ENCODE data around the gene CAVIN3.

Gene CAVIN3

DNA sequence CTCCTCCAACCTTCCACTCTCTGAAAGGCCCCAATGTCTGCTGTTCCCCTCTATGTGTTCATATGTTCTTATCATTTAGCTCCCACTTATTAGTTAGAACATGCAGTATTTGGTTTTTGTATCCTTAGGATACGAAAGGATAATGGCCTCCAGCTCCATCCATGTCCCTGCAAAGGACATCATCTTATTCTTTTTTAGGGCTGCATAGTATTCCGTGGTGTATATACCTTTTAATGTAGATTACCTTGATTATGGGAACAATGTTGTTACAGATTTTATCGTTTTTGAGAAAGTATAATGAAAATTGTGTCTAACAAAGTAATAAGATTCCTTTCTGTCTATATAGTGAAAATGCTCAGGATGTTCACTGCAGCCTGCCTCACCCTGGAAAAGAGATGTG, 16.0 kb upstream of the CAVIN3 start:
- TF ChIP-seq, protein P1, sequence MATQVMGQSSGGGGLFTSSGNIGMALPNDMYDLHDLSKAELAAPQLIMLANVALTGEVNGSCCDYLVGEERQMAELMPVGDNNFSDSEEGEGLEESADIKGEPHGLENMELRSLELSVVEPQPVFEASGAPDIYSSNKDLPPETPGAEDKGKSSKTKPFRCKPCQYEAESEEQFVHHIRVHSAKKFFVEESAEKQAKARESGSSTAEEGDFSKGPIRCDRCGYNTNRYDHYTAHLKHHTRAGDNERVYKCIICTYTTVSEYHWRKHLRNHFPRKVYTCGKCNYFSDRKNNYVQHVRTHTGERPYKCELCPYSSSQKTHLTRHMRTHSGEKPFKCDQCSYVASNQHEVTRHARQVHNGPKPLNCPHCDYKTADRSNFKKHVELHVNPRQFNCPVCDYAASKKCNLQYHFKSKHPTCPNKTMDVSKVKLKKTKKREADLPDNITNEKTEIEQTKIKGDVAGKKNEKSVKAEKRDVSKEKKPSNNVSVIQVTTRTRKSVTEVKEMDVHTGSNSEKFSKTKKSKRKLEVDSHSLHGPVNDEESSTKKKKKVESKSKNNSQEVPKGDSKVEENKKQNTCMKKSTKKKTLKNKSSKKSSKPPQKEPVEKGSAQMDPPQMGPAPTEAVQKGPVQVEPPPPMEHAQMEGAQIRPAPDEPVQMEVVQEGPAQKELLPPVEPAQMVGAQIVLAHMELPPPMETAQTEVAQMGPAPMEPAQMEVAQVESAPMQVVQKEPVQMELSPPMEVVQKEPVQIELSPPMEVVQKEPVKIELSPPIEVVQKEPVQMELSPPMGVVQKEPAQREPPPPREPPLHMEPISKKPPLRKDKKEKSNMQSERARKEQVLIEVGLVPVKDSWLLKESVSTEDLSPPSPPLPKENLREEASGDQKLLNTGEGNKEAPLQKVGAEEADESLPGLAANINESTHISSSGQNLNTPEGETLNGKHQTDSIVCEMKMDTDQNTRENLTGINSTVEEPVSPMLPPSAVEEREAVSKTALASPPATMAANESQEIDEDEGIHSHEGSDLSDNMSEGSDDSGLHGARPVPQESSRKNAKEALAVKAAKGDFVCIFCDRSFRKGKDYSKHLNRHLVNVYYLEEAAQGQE (IDR thresholded peaks at IDR 0.05; ENCODE audit: insufficient read depth in 1 of 2, low read depth in 2 of 2, low read length in 2 of 2) = no peak
- TF ChIP-seq POLR2AphosphoS5 (IDR thresholded peaks at IDR 0.05; ENCODE audit: low read depth, low read length) (no peak), SIN3A (IDR thresholded peaks at IDR 0.05; ENCODE audit: borderline replicate concordance, insufficient read depth, low read length) (no peak), FOXP2 (optimal IDR thresholded peaks at IDR 0.05; ENCODE audit: borderline replicate concordance, extremely low read depth, extremely low read length, insufficient read depth) (no peak), TAF1 (IDR thresholded peaks at IDR 0.05; ENCODE audit: borderline replicate concordance, insufficient read depth, low read length) (no peak)

DNA sequence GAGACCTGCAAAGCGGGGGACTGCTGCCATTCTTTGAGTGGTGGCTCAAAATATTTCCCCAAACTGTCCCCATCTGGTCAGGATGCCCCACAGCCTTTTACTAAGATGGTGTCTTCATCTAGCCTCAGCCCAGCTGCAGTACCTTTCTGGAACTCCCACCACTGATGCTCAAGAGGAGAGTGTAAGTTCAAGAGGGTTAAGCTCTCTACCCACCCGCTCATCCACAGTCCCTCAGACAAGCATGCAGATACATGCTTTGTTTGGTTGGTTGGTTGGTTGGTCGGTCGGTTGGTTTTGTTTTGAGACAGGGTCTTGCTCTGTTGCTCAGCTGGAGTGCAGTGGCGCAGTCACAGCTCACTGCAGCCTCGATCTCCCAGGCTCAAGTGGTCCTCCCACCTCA, 14.5 kb upstream of the CAVIN3 start:
- TF ChIP-seq POLR2AphosphoS5 (IDR thresholded peaks at IDR 0.05; ENCODE audit: low read depth, low read length) (no peak), SIN3A (IDR thresholded peaks at IDR 0.05; ENCODE audit: borderline replicate concordance, insufficient read depth, low read length) (no peak)

GRCh38 chr11:6333095-6333494, 12.8 kb upstream of the CAVIN3 start:
- TF ChIP-seq, protein P1 (IDR thresholded peaks at IDR 0.05; ENCODE audit: insufficient read depth in 1 of 2, low read depth in 2 of 2, low read length in 2 of 2) = no peak
- no peak for TF ChIP-seq POLR2AphosphoS5 (IDR thresholded peaks at IDR 0.05; ENCODE audit: low read depth, low read length)
- no peak for TF ChIP-seq SIN3A (IDR thresholded peaks at IDR 0.05; ENCODE audit: borderline replicate concordance, insufficient read depth, low read length)
- TF ChIP-seq TAF1 (IDR thresholded peaks at IDR 0.05; ENCODE audit: borderline replicate concordance, insufficient read depth, low read length) = no peak
- no peak for TF ChIP-seq FOXP2 (optimal IDR thresholded peaks at IDR 0.05; ENCODE audit: borderline replicate concordance, extremely low read depth, extremely low read length, insufficient read depth)

- TF ChIP-seq TAF1 (IDR thresholded peaks at IDR 0.05; ENCODE audit: borderline replicate concordance, insufficient read depth, low read length) (no peak), POLR2AphosphoS5 (IDR thresholded peaks at IDR 0.05; ENCODE audit: low read depth, low read length) (no peak), SIN3A (IDR thresholded peaks at IDR 0.05; ENCODE audit: borderline replicate concordance, insufficient read depth, low read length) (no peak), FOXP2 (optimal IDR thresholded peaks at IDR 0.05; ENCODE audit: borderline replicate concordance, extremely low read depth, extremely low read length, insufficient read depth) (no peak)
- TF ChIP-seq, protein P1 (IDR thresholded peaks at IDR 0.05; ENCODE audit: insufficient read depth in 1 of 2, low read depth in 2 of 2, low read length in 2 of 2) = no peak
Measured at GRCh38 chr11:6332066-6332465, 11.8 kb upstream of the CAVIN3 start.

DNA sequence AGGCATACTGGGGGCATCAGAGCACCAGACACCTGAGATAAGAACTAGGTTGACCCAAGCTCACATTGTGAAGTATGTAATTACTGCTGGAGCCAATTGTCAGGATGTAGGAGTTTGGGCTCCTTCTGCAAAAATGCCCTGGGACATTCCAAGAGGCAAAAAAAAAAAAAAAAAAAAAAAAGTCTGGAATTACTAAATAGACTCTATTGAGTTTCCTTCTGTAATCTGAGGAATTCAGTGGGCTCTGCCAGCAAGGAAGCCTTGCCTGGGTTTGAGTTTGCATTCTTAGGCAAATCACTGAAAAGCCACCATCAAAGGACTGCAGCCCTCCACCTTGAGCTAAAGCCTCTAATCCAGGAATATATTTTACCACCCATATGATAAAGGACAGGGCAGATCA, 8.0 kb upstream of the CAVIN3 start:
- TF ChIP-seq, protein P1 (IDR thresholded peaks at IDR 0.05; ENCODE audit: insufficient read depth in 1 of 2, low read depth in 2 of 2, low read length in 2 of 2) = no peak
- no peak for TF ChIP-seq SIN3A (IDR thresholded peaks at IDR 0.05; ENCODE audit: borderline replicate concordance, insufficient read depth, low read length)
- no peak for TF ChIP-seq TAF1 (IDR thresholded peaks at IDR 0.05; ENCODE audit: borderline replicate concordance, insufficient read depth, low read length)
- no peak for TF ChIP-seq FOXP2 (optimal IDR thresholded peaks at IDR 0.05; ENCODE audit: borderline replicate concordance, extremely low read depth, extremely low read length, insufficient read depth)
- TF ChIP-seq POLR2AphosphoS5 (IDR thresholded peaks at IDR 0.05; ENCODE audit: low read depth, low read length) = no peak
